Measurements from ENCODE around the gene PDCL2. TPM values are rescaled to one million over a fixed set of nuclear protein-coding genes. Genes with fewer than 3 reads are reported as not detected.

The PDCL2 gene
- total RNA-seq, 2 donors from 2014 or later = not detected

GRCh38 chr4:55512922-55513571 lies 79.0 kb downstream of the PDCL2 start:
- peaks cover 0 to under 1% of the 10 kb centered on the region in 2 donors for H3K4me1 ChIP-seq (ENCODE audit: control insufficient read depth in 1 of 2, low read depth in 2 of 2)
- DNase-seq (ENCODE audit: low spot score) (no peak), ATAC-seq (ENCODE audit: insufficient number of reproducible peaks, low FRiP score, low read depth) (no peak)
- H3K36me3 ChIP-seq = no peaks in the 10 kb centered on the region
- H3K27ac ChIP-seq = no peak overlapping the region
- H3K27me3 ChIP-seq (replicated peaks; ENCODE audit: insufficient read depth) = no peaks in the 10 kb centered on the region
- no peak overlapping the region for H3K4me3 ChIP-seq
- no peak for TF ChIP-seq CTCF (IDR thresholded peaks at IDR 0.05)
- no peaks in the 10 kb centered on the region for H3K9me3 ChIP-seq

- H3K9me3 ChIP-seq = no peaks in the 10 kb centered on the region
- H3K36me3 ChIP-seq = no peaks in the 10 kb centered on the region
- peaks cover 0 to 5% of the 10 kb centered on the region in 2 donors for H3K4me1 ChIP-seq (ENCODE audit: control insufficient read depth in 1 of 2, low read depth in 2 of 2)
- H3K27me3 ChIP-seq (replicated peaks; ENCODE audit: insufficient read depth) = no peaks in the 10 kb centered on the region
- ATAC-seq (ENCODE audit: insufficient number of reproducible peaks, low FRiP score, low read depth) = no peak
- no peak overlapping the region for H3K27ac ChIP-seq
- no peak for DNase-seq (ENCODE audit: low spot score)
- no peak for TF ChIP-seq CTCF (IDR thresholded peaks at IDR 0.05)
- H3K4me3 ChIP-seq = no peak overlapping the region
These were observed 80.0 kb downstream of the PDCL2 start for GRCh38 chr4:55512077-55512476.

GRCh38 chr4:55510685-55511084 lies 81.4 kb downstream of the PDCL2 start:
- no peaks in the 10 kb centered on the region for H3K9me3 ChIP-seq
- H3K4me1 ChIP-seq (ENCODE audit: control insufficient read depth in 1 of 2, low read depth in 2 of 2) = peaks cover 0 to 5% of the 10 kb centered on the region in 2 donors
- ATAC-seq (ENCODE audit: insufficient number of reproducible peaks, low FRiP score, low read depth) = no peak
- no peaks in the 10 kb centered on the region for H3K36me3 ChIP-seq
- H3K27ac ChIP-seq = no peak overlapping the region
- no peak for DNase-seq (ENCODE audit: low spot score)
- H3K27me3 ChIP-seq (replicated peaks; ENCODE audit: insufficient read depth) = no peaks in the 10 kb centered on the region
- no peak for TF ChIP-seq CTCF (IDR thresholded peaks at IDR 0.05)
- H3K4me3 ChIP-seq = no peak overlapping the region

- DNase-seq (ENCODE audit: low spot score) = no peak
- no peak for ATAC-seq (ENCODE audit: insufficient number of reproducible peaks, low FRiP score, low read depth)
- peaks cover 0 to 5% of the 10 kb centered on the region in 2 donors for H3K4me1 ChIP-seq (ENCODE audit: control insufficient read depth in 1 of 2, low read depth in 2 of 2)
- no peaks in the 10 kb centered on the region for H3K27me3 ChIP-seq (replicated peaks; ENCODE audit: insufficient read depth)
- H3K4me3 ChIP-seq = no peak overlapping the region
- no peaks in the 10 kb centered on the region for H3K9me3 ChIP-seq
- TF ChIP-seq CTCF (IDR thresholded peaks at IDR 0.05) = no peak
- no peak overlapping the region for H3K27ac ChIP-seq
- no peaks in the 10 kb centered on the region for H3K36me3 ChIP-seq
These were observed 82.8 kb downstream of the PDCL2 start for GRCh38 chr4:55509266-55509665.

- Histone ChIP-seq H3K4me1 (ENCODE audit: control insufficient read depth in 1 of 2, low read depth in 2 of 2) (peaks cover 0 to 5% of the 10 kb centered on the region in 2 donors), H3K27ac (no peak overlapping the region), H3K27me3 (replicated peaks; ENCODE audit: insufficient read depth) (no peaks in the 10 kb centered on the region), H3K4me3 (no peak overlapping the region), H3K36me3 (no peaks in the 10 kb centered on the region), H3K9me3 (no peaks in the 10 kb centered on the region)
- ATAC-seq (ENCODE audit: insufficient number of reproducible peaks, low FRiP score, low read depth) = no peak
- no peak for DNase-seq (ENCODE audit: low spot score)
- no peak for TF ChIP-seq CTCF (IDR thresholded peaks at IDR 0.05)
These were observed 84.4 kb downstream of the PDCL2 start for GRCh38 chr4:55507612-55508011.

Other genes with a start within 250 kb of the PDCL2 start
- 1 to 10 TPM; 5.4 to 6.4 TPM for gene SRD5A3, start 246.0 kb downstream of the PDCL2 start, total RNA-seq
- gene TMEM165, start 196.3 kb downstream of the PDCL2 start, total RNA-seq = 100 to 1,000 TPM; 185 to 360 TPM
- gene CLOCK, start 45.3 kb downstream of the PDCL2 start, total RNA-seq = 10 to 100 TPM; 22.9 to 35.3 TPM
- gene NMU, start 44.1 kb upstream of the PDCL2 start, total RNA-seq = not detected
- not detected for gene EXOC1L, start 227.5 kb upstream of the PDCL2 start, total RNA-seq